GM19324 (cell line): ENCODE measurements around the gene FOXA1.

Experiments
- ATAC-seq: cut with Tn5 transposase; IDR thresholded peaks from one replicate; pipeline ENCODE4 v1.9.1; 2021; ENCODE audit warnings: mild to moderate bottlenecking, moderate library complexity; ENCODE audit not compliant: unreplicated experiment, low FRiP score

Gene FOXA1

DNA sequence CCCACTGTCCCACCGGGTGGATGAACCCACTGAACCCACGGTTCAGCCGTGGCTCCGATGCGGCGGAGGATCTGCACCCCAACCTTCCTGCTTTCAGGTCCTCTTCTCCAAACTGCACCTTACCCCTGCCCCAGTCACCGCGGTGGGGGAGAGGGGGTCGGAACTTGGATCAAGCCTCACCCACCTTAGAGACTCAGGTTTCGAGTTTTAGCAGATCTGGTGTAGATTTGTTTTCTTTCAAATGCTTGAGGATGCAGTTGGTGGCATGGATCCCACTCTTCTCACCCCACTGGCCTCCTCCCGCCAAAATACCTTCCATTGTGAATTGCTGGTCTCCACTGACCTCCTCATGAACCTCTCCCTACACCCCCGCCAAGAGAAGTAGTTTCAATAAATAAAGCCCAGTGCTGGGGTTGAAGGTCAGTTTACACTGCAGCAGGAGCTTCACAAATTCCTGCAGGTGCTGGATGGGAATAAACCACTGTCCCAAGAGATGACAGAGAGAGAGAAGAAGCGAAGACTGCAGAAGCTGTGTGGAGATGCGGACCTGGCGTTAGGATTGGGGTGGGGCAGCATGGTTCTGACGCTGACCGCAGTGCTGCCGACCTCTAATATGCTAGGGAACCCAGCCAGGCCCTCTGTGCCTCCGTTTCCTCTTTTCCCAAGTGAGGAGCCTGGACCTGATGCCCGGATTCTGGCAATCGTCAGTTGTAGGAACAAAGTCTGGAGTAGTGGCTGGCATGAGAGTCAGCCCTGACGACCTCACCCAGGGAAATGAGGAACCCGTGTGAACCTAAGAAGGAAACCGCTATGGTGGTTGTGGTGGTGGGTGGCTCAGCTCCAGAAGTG lies 7.8 kb upstream of the FOXA1 start:
- no peak for ATAC-seq

DNA sequence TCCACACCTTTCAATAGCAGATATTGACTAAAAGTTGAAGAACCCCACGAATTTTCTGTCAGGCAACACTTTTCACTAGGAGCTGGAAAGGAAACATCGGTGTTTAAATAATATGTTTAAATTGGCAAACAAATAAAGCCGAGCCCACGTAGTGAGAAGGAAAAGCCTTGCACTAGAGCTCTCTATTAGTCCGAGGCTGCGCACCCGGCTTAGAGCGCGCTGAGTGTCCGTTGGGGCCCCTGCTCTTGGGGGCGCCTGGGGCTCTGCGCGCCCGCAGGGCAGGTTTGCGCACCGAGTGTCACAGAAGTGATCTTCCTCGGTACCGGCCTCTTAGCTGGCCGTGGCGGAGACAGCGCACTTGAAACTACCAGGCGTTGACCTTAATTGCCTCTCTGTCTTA lies 6.8 kb upstream of the FOXA1 start:
- no peak for ATAC-seq

DNA sequence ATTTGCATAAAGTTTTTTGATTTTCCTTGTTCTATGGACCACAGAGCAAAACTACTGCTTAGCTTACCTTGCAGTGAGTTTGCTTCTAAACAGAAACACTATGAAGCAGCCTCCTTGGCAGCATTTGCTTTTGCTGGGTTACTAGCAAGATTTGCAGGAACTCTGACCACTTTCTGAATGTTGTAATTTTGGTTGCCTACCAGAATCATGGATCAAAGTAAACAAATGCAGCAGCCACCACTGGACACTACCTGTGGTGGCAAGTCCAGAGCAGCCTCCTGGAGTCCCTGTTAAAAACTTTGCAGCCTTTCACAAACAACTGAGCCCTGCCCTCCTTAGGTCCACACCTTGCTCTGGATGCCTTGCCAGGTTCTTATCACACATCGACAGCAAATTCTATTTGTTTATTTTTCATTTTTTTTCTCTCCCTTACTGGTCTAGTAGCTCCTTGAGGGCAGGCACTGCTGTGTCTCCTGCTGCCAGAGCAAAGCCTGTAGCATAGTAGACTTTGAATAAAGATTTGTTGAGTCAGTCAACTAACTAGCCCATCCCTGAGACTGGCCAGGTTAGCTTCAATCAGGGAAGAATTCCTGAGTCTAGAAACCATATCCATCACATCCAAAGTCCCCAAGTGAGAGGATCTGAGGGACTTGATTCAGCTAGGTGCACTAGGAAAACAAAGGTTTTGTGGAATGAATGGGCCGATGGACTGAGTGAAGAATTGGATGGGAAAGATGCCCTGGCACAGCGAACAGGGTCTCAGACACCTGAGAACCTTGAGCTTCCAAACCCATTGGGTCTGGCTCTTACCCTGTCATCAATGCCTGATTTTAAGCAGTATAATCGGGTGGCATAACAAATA lies 6.1 kb upstream of the FOXA1 start:
- ATAC-seq = no peak

- ATAC-seq = no peak
These were observed 4.7 kb upstream of the FOXA1 start for GRCh38 chr14:37599507-37600368.

- no peak for ATAC-seq
These were observed 3.9 kb upstream of the FOXA1 start for GRCh38 chr14:37598747-37599506.

- ATAC-seq = no peak
These were observed 3.1 kb upstream of the FOXA1 start for GRCh38 chr14:37597914-37598746.

DNA sequence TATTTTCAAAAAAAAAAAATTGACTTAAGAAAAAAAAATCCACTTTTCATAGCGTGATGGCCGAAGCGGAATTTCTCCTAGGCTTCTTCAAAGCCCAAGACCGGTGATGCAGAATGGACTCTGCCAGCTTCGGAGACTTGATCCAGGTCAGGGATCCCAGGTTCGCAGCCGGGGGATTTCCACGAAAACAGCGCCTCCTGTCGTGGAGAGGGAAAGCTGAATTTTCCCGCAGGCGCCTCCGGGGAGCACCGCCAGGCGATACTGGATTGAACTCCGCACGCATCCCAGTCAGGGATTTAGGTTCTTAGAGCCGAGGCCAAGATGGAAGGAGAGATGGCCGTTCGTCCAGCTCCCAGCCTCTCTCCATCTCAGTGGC lies 2.5 kb upstream of the FOXA1 start:
- no peak for ATAC-seq

- no peak for ATAC-seq
These were observed 1.9 kb upstream of the FOXA1 start for GRCh38 chr14:37596790-37597472.

- ATAC-seq = no peak
These were observed 966 bp upstream of the FOXA1 start for GRCh38 chr14:37595809-37596621.

- ATAC-seq = no peak
These were observed 645 bp downstream of the FOXA1 start for GRCh38 chr14:37594238-37594970.

DNA sequence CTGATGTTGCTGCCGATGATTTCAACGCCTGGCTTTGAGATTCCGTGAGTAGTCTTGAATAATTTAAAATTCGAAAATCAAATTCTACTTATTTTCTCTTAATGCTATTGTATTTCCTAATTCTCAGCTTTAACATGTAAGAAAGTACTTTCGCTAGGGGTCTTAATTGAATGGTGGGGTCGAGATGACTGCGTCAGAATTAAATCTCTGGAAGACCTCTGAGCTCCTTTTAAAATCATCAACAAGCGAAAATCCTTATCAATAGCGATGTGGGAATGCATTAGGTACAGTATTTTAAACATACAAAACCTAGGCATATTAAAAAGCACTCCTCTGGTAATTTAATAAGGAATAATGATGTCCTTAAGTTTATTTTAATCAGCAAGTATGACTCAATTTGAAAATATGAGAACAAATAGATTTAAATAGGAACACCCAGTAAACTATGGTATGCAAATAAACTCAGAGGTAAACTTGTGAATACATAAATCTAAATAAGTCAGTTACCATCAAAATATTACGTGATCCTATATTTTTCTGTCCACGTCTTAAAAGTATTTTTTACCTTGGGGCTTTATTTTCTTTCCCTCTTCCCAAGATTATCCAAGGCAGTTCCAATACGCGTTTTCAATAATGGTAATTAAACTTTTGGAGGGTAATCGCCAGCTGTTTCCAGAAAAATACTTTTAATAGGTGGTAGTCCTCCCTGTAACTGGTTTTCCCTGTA lies 1.4 kb downstream of the FOXA1 start:
- no peak for ATAC-seq

DNA sequence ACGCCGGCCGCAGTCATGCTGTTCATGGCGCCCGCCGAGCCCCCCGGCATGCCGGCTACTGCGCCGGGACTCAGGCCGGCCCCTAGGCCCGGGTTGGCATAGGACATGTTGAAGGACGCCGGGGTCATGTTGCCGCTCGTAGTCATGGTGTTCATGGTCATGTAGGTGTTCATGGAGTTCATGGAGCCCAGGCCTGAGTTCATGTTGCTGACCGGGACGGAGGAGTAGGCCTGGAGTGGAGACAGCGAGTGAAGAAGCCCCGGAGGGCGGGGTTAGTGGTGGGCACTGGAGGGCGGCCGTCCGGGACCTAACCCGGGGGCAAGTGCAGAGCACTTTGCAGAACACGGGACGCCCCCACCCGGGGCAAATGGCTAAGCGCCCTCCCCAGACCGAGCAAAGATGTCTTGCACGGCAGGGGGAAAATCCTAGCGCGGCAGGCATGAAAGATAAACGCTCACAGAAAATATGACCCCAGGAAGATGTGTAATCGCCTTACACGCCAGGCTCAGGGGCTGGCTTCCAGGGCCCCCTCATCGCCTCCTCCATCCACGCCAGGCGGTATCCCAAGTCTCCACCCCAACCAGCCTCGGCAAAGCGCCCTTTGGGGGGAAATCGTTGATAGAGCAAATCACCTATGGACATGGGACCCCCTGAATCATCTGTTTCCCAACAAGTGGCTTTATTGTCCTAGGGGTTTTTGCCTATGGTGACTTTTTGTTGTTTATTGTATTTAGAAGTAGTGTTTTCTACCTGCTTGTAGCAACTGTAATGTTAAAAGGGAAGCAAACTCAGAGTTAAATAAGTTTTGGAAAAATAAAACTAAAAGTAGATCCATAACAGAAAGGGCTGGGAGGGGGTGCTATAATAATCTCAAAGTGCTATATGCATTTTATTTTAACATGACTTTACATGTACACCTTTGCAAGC lies 2.3 kb downstream of the FOXA1 start:
- no peak for ATAC-seq

- no peak for ATAC-seq
These were observed 3.0 kb downstream of the FOXA1 start for GRCh38 chr14:37591941-37592481.

GRCh38 chr14:37591311-37591940 lies 3.6 kb downstream of the FOXA1 start:
- ATAC-seq = no peak
